Nephron (organoid): ENCODE results near the gene FNDC5.

Experiments
- H3K27ac Mint-ChIP-seq, 3 experiments: 2 replicates each; pipeline ENCODE4 v1.8.0; 2020; ENCODE audit warnings: mixed read lengths in 3 of 3, mild to moderate bottlenecking in 2 of 3, moderate library complexity in 1 of 3
- H3K27me3 Mint-ChIP-seq: 2 replicates; pipeline ENCODE4 v1.8.0; 2021; ENCODE audit warnings: low read depth, mild to moderate bottlenecking, moderate library complexity, mixed read lengths
- H3K36me3 Mint-ChIP-seq: 2 replicates; pipeline ENCODE4 v1.8.0; 2020; ENCODE audit warnings: low read depth, mixed read lengths
- H3K4me1 Mint-ChIP-seq: 2 replicates; pipeline ENCODE4 v1.8.0; 2020; ENCODE audit warnings: mixed read lengths
- H3K4me3 Mint-ChIP-seq, 3 experiments: 2 replicates each; pipeline ENCODE4 v1.8.0; 2020; ENCODE audit warnings: mild to moderate bottlenecking in 3 of 3, mixed read lengths in 3 of 3, moderate library complexity in 2 of 3
- H3K9me3 Mint-ChIP-seq: 2 replicates; pipeline ENCODE4 v1.8.0; 2020; ENCODE audit warnings: mixed read lengths
- TF ChIP-seq, protein P1 (sequence below), 3 experiments: fragments of 200-600 bp; sonication (generic); IDR thresholded peaks; one replicate each; pipeline ENCODE4 v1.5.0; 2021; ENCODE audit warnings: antibody characterized with exemption in 3 of 3; ENCODE audit not compliant: unreplicated experiment in 3 of 3

FNDC5 gene

DNA sequence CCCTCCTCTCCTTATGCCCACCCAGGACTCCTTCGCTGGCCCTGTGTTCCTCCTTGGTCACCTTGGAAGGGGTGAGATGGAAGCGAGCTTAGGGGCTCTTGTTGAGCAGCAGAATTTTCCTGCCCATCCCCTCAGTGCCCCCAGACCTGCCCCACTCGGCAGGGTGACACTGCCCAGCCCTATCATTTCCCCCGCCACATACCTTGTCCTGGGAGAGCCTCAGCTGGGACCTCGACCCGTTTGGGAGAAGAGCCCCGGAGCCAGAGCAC is 1.4 kb upstream of the FNDC5 start:
- Mint-ChIP-seq H3K4me3 (peak overlapping the region; percentile 82 to 95 (median 89)), H3K27ac (peak overlapping the region; percentile 93 to 97 (median 94)), H3K36me3 (peaks cover 15% of the 10 kb centered on the region), H3K27me3 (peaks cover 22% of the 10 kb centered on the region), H3K4me1 (peaks cover 59% of the 10 kb centered on the region), H3K9me3 (no peaks in the 10 kb centered on the region)
- TF ChIP-seq, protein P1, sequence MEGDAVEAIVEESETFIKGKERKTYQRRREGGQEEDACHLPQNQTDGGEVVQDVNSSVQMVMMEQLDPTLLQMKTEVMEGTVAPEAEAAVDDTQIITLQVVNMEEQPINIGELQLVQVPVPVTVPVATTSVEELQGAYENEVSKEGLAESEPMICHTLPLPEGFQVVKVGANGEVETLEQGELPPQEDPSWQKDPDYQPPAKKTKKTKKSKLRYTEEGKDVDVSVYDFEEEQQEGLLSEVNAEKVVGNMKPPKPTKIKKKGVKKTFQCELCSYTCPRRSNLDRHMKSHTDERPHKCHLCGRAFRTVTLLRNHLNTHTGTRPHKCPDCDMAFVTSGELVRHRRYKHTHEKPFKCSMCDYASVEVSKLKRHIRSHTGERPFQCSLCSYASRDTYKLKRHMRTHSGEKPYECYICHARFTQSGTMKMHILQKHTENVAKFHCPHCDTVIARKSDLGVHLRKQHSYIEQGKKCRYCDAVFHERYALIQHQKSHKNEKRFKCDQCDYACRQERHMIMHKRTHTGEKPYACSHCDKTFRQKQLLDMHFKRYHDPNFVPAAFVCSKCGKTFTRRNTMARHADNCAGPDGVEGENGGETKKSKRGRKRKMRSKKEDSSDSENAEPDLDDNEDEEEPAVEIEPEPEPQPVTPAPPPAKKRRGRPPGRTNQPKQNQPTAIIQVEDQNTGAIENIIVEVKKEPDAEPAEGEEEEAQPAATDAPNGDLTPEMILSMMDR (IDR thresholded peaks at IDR 0.05; ENCODE audit: unreplicated experiment in 3 of 3) = no peak

DNA sequence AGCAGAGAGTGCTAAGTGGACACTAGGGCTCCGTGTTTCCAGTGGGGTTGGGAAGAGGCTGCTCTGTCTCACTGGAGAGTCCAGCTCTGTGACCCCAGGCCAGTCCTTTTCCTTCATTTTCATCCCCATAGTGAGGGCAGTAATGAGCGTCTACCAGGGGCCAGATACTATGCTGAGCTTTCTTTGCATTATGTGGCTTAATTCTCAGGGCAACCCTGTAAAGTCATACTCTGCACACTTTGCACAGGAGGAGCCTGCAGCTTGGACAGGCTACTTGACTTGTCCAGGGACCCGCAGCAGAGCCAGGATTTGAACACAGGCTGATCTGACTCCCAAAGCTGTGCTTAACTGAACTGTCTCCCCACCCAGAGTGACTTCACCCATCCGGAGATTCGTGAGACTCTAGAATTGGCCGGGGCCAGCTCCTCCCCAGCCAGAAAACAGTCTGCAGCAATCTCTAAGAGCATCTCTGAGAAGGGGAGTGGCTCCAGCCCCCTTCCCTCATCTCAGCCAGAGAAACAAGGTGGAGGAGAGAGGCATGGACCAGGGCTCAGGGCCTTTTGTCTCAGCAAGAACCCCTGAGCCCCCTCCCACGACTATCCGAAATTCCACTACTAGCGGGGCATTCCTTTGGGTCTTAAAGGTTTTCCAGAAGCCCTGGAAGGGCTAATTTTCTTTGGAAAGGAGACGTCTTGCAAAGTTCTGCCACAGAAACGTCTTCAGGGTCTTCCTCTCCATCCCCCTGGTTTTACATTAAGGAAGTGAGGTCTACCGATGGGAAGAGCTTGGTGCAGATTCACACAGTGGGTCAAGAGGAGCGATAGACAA is 866 bp upstream of the FNDC5 start:
- TF ChIP-seq, protein P1 (IDR thresholded peaks at IDR 0.05; ENCODE audit: unreplicated experiment in 3 of 3) = no peak
- peaks cover 22% of the 10 kb centered on the region for H3K27me3 Mint-ChIP-seq
- H3K36me3 Mint-ChIP-seq = peaks cover 18% of the 10 kb centered on the region
- peaks cover 64% of the 10 kb centered on the region for H3K4me1 Mint-ChIP-seq
- no peaks in the 10 kb centered on the region for H3K9me3 Mint-ChIP-seq
- peak overlapping the region; percentile 82 to 95 (median 89) for H3K4me3 Mint-ChIP-seq
- peak overlapping the region; percentile 93 to 97 (median 94) for H3K27ac Mint-ChIP-seq

DNA sequence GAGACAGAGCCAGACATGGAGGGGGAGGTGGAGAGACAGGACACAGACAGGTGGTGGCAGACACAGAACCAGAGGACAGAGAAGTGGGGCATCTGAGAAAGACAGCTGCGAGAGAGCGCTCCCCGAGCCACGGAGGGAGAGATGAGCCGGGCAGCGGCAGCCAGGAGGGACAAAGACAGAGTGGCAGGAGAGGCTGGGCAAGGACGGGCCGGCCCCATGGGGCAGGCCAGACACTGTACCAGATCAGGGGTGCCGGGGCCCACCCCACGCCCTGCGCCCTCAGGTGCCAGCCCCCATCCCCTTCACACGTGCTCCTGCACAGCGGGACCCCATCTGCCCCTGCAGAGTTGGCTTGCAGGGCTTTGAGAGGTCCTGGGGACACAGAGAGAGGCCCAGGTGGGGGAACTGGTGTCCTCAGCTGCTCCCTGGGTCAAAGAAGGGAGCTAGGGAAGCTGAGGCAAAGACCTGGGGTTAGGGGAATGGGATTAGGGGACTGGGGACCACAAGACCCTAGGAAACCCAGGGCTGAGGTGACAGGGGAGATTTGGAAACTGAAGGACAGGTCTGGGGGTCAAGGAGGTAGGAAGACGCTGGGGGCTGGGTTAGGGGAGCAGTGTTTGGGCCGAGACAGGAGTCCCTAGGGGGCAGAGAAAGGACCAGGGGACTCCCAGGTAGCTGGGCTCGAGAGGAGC is 643 bp downstream of the FNDC5 start:
- H3K27ac Mint-ChIP-seq = peak overlapping the region; percentile 57 to 97 (median 96)
- no peaks in the 10 kb centered on the region for H3K9me3 Mint-ChIP-seq
- peaks cover 25% of the 10 kb centered on the region for H3K36me3 Mint-ChIP-seq
- TF ChIP-seq, protein P1 (IDR thresholded peaks at IDR 0.05; ENCODE audit: unreplicated experiment in 3 of 3) = no peak
- H3K27me3 Mint-ChIP-seq = peaks cover 20% of the 10 kb centered on the region
- H3K4me3 Mint-ChIP-seq = peak overlapping the region; percentile 96
- peaks cover 58% of the 10 kb centered on the region for H3K4me1 Mint-ChIP-seq

DNA sequence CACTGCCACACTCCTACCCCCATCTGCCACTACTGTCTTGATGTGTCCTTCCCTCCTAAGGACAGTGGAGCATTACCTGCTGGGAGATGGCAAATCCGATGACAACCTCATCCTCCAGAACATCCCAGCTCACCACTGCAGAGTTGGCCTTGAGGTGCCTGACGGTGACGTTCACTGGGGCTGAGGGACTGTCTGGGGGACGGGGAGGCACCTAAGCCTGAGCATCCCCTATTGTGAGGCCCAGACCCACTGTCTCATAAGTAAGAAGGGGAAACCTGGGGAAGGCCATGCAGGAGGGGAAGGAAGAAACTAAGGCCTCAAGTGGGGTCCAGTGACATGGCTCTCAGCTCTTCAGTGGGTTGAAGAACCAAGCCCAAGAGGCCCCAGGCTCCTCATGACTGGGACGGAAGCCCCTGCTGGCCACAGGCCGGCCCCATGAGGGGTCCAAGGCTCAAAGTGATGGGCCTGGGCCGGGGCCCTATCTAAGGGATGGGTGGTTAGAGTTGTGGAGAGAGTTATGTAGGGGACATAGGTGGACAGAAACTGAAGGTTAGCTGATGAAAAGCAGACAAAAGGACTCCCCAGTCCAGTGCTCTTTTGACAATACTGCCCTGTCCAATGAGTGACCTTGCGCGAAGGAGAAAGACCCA is 1.8 kb downstream of the FNDC5 start:
- Mint-ChIP-seq H3K36me3 (peaks cover 36% of the 10 kb centered on the region), H3K27ac (peak overlapping the region; percentile 57 to 97 (median 96)), H3K4me1 (peaks cover 64% of the 10 kb centered on the region), H3K4me3 (peak overlapping the region; percentile 96), H3K9me3 (no peaks in the 10 kb centered on the region), H3K27me3 (peaks cover 17% of the 10 kb centered on the region)
- TF ChIP-seq, protein P1 (IDR thresholded peaks at IDR 0.05; ENCODE audit: unreplicated experiment in 3 of 3) = no peak

DNA sequence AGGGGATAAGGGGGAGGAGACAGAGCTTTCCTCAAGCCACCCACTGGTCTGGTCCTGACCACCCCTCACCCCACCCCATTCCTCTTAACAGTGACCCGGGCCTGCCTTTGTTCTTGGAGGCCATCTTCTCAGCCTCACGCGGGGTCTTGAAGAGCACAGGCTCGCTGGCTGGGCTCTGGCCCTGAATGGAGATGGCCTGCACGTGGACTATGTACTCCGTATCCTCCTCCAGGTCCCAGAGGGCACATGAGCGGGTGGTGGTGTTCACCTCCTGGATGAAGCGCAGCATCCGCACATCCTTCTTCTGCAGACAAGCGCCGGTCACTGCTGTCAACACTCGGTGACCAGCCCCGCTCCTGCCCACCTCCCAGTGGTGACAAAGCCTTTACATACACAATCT is 2.6 kb downstream of the FNDC5 start:
- peaks cover 44% of the 10 kb centered on the region for H3K36me3 Mint-ChIP-seq
- H3K4me1 Mint-ChIP-seq = peaks cover 71% of the 10 kb centered on the region
- peaks cover 17% of the 10 kb centered on the region for H3K27me3 Mint-ChIP-seq
- TF ChIP-seq, protein P1 (IDR thresholded peaks at IDR 0.05; ENCODE audit: unreplicated experiment in 3 of 3) = no peak
- H3K9me3 Mint-ChIP-seq = no peaks in the 10 kb centered on the region
- peak overlapping the region in 1 of 3 experiments; percentile 57 for H3K27ac Mint-ChIP-seq
- peak overlapping the region in 2 of 3 experiments; percentile 53 to 96 for H3K4me3 Mint-ChIP-seq
